NCI-H1930 (cell line): Measurements from ENCODE around the gene RGS6.

Experiments used
- DNase-seq, 2 experiments: peaks; one replicate each; lab custom pipeline; 2025; lab: John Stamatoyannopoulos, UW

RGS6 gene

GRCh38 chr14:72081137-72081536 is 148.9 kb downstream of the RGS6 start:
- no peak for DNase-seq

DNA sequence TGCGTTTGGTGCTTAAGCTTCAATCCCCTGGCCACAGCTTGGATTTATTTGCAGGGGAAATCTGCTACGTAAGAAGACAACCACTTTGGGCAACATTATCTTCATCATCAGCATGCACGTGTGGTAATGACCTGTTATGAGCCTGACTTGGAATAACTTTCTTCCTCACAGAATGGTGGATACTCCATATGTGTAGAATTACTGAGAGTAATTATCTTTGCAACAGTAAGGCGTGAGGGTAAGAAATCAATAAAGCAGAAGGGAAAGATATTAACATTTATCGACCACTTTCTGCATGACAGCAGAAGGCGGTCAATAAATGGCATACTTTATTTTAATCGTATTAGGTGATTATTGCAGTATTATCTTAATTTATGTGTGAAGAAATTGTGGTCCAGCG is 152.7 kb downstream of the RGS6 start:
- no peak for DNase-seq

GRCh38 chr14:72089625-72090024 is 157.4 kb downstream of the RGS6 start:
- DNase-seq, result no peak

DNA sequence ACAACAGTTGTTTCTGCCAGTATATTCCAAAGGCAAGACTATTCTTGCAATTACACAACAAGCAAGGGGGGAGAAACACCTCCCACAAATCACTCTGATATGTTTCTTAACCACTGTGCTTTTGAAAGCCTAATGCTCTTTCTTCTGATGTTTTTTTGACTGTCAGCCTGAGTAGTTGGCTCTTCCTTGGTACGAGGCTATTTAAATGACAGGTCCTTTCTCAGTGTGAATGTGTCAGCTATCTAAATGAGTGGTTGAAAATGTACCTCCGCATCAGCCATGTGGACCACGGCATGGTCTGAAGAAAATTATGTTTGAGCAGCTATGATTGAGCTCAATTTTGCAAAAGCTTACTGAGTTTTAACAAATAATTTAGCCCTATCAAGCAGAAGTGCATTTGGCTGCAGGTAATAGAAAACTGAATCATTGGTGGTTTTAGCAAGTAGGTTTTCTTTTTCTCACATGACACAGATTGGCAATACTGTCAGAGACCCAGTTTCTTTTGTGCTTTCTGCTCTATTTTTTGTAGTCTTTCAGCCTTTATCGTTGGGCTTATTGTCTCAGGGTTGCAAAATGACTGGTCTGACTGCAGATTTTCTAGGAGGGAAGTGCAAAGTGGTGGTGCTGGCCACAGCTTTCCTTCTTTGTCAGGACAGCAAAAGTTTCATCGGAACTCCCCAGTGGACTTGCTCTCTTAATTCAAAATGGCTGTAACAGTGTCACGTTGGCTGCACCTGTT is 162.8 kb downstream of the RGS6 start:
- no peak for DNase-seq

DNA sequence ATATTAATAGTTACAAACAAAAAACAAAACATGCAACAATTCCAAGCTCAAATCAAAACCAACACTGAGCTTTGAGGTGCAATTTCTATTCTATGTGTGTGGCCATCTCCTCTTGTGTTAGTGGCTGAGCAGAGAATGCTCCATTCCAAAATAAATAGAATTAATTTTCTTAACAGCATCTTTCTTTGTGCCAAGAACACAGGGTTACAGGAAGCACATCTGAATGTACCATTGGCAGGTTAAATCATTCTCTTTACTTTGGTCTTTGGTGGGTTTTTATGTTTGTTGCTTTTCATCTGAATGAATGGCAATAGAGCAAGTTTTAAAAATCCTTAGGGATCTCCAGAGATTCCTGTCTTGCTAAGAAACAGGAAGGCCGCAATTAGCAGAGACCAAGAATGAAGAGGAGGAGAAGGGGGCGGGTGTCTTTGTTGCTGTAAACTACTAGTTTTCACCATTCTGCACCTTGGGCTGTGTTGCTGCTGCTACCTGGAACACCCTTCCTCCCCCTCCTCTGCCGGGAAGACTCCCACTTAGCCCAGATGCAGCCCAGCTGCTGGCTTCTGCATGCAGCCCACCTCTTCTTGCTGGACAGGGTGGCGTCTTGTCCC is 165.0 kb downstream of the RGS6 start:
- no peak for DNase-seq

DNA sequence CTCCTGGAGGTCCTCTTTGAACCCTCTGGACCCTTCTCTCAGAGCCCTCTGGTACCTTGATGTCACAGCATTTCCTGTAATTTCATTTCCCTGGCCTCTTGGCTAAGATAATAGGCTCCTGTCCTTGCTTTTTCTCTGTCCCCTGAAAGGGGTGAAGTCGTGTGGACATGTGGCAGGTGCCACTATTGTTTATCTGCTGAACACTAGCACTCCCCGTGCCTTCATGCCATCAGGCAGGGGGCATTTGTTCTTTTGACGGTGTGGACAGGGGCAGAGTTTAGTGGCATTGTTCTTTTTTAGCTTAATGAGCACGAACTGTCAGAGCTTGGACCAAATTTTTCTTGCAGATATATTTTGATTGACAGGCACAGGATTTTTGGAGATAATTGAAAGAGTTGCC is 166.0 kb downstream of the RGS6 start:
- no peak for DNase-seq

DNA sequence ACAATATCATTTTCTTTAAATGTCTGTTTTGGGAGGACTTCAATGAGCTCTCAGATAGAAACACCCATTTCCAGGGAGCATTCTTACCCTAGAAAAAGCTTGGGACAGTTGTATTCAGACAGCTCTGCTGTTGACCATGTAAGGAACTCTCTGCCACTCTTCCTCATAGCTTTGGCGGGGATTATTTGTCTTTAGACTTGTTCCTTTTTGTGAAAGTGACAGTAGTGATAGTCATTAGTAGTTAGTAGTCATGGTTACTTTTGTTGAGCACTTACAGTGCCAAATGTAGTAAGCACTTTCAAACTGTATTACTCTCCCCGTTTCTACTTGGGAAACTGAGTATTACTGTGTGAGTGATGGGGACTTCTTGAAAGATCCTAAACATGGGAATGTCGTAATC is 167.3 kb downstream of the RGS6 start:
- no peak for DNase-seq

DNA sequence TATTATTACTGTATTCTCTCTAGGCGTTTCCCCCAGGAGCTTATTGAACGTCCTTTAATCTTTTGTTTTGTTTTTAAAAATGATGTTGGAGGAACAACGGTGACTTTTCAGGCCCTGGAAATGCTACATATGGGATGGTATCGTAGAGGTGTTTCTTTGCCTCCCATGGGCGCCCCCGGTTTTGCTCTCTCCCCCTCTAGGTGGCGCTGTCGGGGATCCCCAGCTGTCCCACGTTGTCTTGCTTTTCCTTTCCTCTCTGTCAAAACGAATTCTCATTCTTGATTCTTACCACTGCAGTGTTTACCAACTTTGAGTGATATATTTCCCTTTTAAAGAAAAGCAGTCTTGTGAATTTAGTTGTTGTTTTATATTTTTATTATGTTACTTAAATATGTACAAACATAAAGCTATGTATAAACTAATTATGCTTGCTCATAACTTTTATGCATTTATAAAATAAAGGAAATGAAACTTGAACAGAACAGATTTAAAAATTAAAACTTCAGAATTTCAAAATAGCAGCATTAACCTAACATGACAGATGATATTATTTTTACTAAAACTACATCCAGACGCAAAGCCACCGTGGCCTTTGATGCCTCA is 171.9 kb downstream of the RGS6 start:
- peak in 1 of 2 experiments; percentile 6 for DNase-seq

GRCh38 chr14:72111911-72112310 is 179.7 kb downstream of the RGS6 start:
- no peak for DNase-seq

GRCh38 chr14:72118841-72119240 is 186.6 kb downstream of the RGS6 start:
- no peak for DNase-seq

GRCh38 chr14:72120315-72120714 is 188.1 kb downstream of the RGS6 start:
- DNase-seq, result no peak

- no peak for DNase-seq
Measured at GRCh38 chr14:72123755-72124154, 191.5 kb downstream of the RGS6 start.

- no peak for DNase-seq
Measured at GRCh38 chr14:72124171-72124570, 191.9 kb downstream of the RGS6 start.

DNA sequence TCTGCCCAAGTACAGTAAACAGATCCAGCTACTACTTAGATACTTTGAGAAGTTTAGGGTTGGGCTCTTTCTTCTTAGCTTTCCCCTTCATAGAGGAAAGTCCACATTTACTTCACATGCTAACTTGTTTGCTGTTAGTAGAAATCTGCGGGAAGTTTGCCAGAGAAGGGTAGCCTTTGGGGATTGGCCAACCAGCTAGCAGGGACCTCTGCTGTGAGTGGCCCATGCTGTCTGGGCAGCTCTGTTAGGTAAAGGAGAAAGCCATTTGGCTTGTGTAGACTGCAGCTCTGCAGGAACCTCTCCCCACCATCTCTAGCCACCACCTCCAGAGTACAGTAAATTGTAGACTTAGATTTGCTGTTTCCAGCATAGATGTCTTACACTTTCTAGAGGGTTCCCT is 193.9 kb downstream of the RGS6 start:
- DNase-seq, result no peak

- no peak for DNase-seq
Measured at GRCh38 chr14:72126561-72126960, 194.3 kb downstream of the RGS6 start.

DNA sequence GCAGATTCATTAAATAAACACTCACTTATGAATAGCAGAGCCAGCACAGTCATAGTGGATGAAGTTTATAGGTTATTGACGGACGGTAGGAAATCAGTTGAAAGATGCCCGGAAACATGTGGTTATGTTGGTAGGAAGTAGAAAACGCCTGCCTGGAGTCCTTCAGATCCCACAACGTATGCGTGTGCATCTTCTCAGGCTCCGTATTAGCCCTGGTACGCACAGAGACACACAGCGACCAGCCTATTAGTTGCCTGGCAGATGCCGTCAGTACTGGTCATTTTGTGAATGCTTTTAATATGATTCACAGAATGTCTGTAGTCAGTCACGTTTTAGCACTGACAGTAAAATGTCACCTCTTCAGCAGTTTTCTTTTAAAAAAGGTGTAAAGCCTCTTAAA is 196.4 kb downstream of the RGS6 start:
- no peak for DNase-seq

GRCh38 chr14:72129291-72129690 is 197.1 kb downstream of the RGS6 start:
- no peak for DNase-seq

DNA sequence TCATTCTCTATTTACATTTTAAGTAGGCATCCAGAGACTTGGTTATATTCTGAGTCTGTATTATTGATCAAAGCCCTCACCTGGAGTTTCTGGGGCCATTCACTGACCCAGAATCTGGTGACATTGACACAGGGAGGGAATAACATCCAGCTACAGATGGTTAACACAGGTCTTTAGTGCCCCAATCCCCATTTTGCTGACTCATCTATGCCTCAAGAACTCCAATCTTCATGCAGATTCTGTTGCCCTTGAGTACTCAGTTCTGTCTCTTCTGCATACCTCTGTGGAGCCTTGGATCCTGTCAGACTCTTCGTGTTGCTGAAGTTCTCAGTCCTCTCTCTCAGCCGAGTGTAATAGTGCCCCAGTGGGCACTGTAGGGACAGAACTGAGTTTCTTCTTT is 208.9 kb downstream of the RGS6 start:
- no peak for DNase-seq

GRCh38 chr14:72142328-72142727 is 210.1 kb downstream of the RGS6 start:
- DNase-seq, result no peak

DNA sequence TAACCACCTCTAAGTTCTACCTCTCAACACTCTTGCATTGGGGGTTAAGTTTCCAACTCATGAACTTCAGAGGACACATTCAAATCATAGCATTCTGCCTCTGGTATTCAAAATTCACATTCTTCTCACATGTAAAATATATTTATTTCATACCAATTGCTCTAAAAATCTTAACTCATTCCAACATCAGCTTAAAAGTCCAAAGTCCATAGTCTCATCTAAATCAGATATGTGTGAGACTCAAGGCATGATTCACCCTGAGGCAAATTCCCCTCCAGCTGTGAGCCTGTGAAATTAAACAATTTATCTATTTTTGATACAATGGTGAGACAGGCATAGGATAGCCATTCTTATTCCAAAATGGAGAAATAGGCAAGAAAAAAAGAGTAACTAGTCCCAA is 214.0 kb downstream of the RGS6 start:
- no peak for DNase-seq

DNA sequence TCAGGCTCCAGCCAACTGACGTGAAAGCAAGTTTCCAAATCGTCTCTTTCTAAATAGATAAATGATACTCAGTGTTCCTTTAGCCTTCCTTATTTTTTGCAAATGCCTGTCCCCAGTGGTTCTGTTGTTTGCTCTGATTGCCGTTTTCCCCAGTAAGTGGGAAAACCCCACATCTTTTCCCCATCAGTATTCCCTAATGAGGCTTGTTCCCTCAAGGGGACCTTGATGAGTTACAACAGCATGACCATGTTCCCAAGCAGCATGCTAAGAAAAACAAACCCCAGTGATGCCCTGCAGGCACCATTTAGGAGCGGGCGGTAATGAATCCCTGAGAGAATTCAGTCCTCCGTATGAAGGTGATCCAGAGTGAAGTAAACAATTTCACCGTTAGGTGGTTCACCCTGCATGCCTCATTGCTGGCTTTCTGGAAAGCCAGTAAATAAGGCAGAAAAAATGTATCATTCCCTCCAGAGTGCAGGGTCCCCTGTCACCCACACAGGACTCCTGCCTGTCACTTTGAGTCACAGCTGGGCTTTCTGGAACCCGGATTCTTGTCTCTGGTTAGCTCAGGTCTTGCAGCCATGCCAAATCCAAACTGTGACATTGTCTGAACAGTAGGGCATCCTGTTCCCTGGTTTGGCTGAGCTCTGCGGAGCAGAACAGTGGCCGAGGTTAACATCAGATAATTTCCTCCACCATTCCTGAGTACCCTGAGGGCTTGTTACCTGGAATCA is 222.6 kb downstream of the RGS6 start:
- no peak for DNase-seq

- no peak for DNase-seq
Measured at GRCh38 chr14:72155379-72155993, 223.3 kb downstream of the RGS6 start.
